CD14-positive monocyte (primary cell): ENCODE measurements around the gene FHIT. TPM values are rescaled to one million over a fixed set of nuclear protein-coding genes. Genes with fewer than 3 reads are reported as not detected.

Source experiments
- DNase-seq, 3 donors: peaks; one replicate each; pipeline ENCODE4 v3.0.0-alpha.2; 2011 to 2022
- H2AFZ ChIP-seq: 2 replicates; pipeline ENCODE4 v1.6.0; 2012; ENCODE audit warnings: mild to moderate bottlenecking, low read depth, low read length, inconsistent platforms; ENCODE audit not compliant: insufficient read depth, poor library complexity, severe bottlenecking
- H3K27ac ChIP-seq, 2 donors: 1 replicate in 1 of 2; 2 replicates in 1 of 2; pipeline ENCODE4 v1.5.1; 2012 to 2013; ENCODE audit warnings: low read length in 2 of 2, control low read depth in 1 of 2, inconsistent platforms in 1 of 2, low read depth in 1 of 2, mild to moderate bottlenecking in 1 of 2
- H3K27me3 ChIP-seq, 2 donors: one replicate each; pipeline versions ENCODE4 v1.6.0 to v1.6.1; 2011 to 2013; ENCODE audit warnings: low read length in 2 of 2; ENCODE audit not compliant: control insufficient read depth in 2 of 2, insufficient read depth in 2 of 2
- H3K36me3 ChIP-seq, 2 donors: replicated peaks in 1 of 2; 1 replicate in 1 of 2; 2 replicates in 1 of 2; pipeline versions ENCODE4 v1.5.1 to v1.6.1; 2012 to 2013; ENCODE audit warnings: low read length in 2 of 2, control low read depth in 1 of 2, inconsistent platforms in 1 of 2, mild to moderate bottlenecking in 1 of 2; ENCODE audit not compliant: insufficient read depth in 2 of 2, control insufficient read depth in 1 of 2
- H3K4me1 ChIP-seq, 2 donors: 1 replicate in 1 of 2; 2 replicates in 1 of 2; pipeline versions ENCODE4 v1.5.1 to v1.6.1; 2012 to 2013; ENCODE audit warnings: low read length in 2 of 2, control low read depth in 1 of 2, inconsistent platforms in 1 of 2, mild to moderate bottlenecking in 1 of 2, moderate library complexity in 1 of 2; ENCODE audit not compliant: insufficient read depth in 2 of 2, control insufficient read depth in 1 of 2
- H3K4me2 ChIP-seq: replicated peaks from 2 replicates; pipeline ENCODE3; 2012; ENCODE audit warnings: low read length, moderate library complexity, mild to moderate bottlenecking; ENCODE audit not compliant: poor library complexity, severe bottlenecking; ENCODE audit errors: extremely low read depth
- H3K4me3 ChIP-seq, 3 experiments: fragments of 200-600 bp in 1 of 3; sonication (generic) in 1 of 3; replicated peaks in 1 of 3; 1 replicate in 2 of 3; 2 replicates in 1 of 3; pipeline ENCODE4 v1.5.1; 2011 to 2013; ENCODE audit warnings: low read length in 3 of 3, mild to moderate bottlenecking in 3 of 3, control low read depth in 2 of 3, low read depth in 2 of 3, inconsistent platforms in 1 of 3, moderate library complexity in 1 of 3
- H3K79me2 ChIP-seq: 2 replicates; pipeline ENCODE4 v1.6.0; 2012; ENCODE audit warnings: mild to moderate bottlenecking, control low read depth, inconsistent platforms, low read length, moderate library complexity; ENCODE audit not compliant: insufficient read depth
- H3K9ac ChIP-seq: 2 replicates; pipeline ENCODE4 v1.6.0; 2017; ENCODE audit warnings: low read length, mild to moderate bottlenecking; ENCODE audit not compliant: insufficient read depth, poor library complexity, severe bottlenecking
- H3K9me3 ChIP-seq, 2 donors: replicated peaks in 1 of 2; 1 replicate in 1 of 2; 2 replicates in 1 of 2; pipeline versions ENCODE4 v1.5.1 to v1.6.1; 2012 to 2013; ENCODE audit warnings: low read length in 2 of 2, control low read depth in 1 of 2; ENCODE audit not compliant: control insufficient read depth in 1 of 2, insufficient read depth in 1 of 2
- H4K20me1 ChIP-seq: 2 replicates; pipeline ENCODE4 v1.6.0; 2012; ENCODE audit warnings: mild to moderate bottlenecking, low read length, control low read depth, moderate library complexity; ENCODE audit not compliant: insufficient read depth
- H3K27ac Mint-ChIP-seq, 7 donors: one replicate each; pipeline ENCODE4 v1.8.0; 2020; ENCODE audit warnings: mild to moderate bottlenecking in 7 of 7, mixed read lengths in 7 of 7, moderate library complexity in 6 of 7, inconsistent platforms in 2 of 7
- H3K27me3 Mint-ChIP-seq, 3 donors: one replicate each; pipeline ENCODE4 v1.8.0; 2021 to 2022; ENCODE audit warnings: low read depth in 3 of 3, mild to moderate bottlenecking in 3 of 3, mixed read lengths in 3 of 3, moderate library complexity in 3 of 3, inconsistent platforms in 1 of 3
- H3K36me3 Mint-ChIP-seq, 2 donors: one replicate each; pipeline ENCODE4 v1.8.0; 2020; ENCODE audit warnings: mixed read lengths in 2 of 2, inconsistent platforms in 1 of 2, mild to moderate bottlenecking in 1 of 2
- H3K4me1 Mint-ChIP-seq: one replicate; pipeline ENCODE4 v1.8.0; 2020; ENCODE audit warnings: mild to moderate bottlenecking, mixed read lengths
- H3K4me3 Mint-ChIP-seq, 2 donors: one replicate each; pipeline ENCODE4 v1.8.0; 2020; ENCODE audit warnings: mild to moderate bottlenecking in 2 of 2, mixed read lengths in 2 of 2, moderate library complexity in 1 of 2
- H3K9me3 Mint-ChIP-seq, 7 donors: one replicate each; pipeline ENCODE4 v1.8.0; 2020 to 2022; ENCODE audit warnings: mixed read lengths in 7 of 7, mild to moderate bottlenecking in 6 of 7, moderate library complexity in 6 of 7, inconsistent platforms in 2 of 7
- CTCF ChIP-seq: fragments of 200-600 bp; IDR thresholded peaks from one replicate; pipeline ENCODE4 v1.8.0; 2022; ENCODE audit warnings: antibody characterized with exemption, mild to moderate bottlenecking
- WGBS: methylation state at CpG from one replicate; pipeline ENCODE4 v1.1.5; 2013; ENCODE audit warnings: missing lambda C conversion rate; ENCODE audit not compliant: insufficient coverage; 5-methylcytosine and 5-hydroxymethylcytosine counted together
- intact Hi-C, 2 donors: fragments of 100-400 bp; cut with micrococcal nuclease; formaldehyde crosslinking; loops; one replicate each; pipeline versions ENCODE4 v1.15.0 to v1.15.1; 2023
- polyA minus RNA-seq: library from RNA; depleted of rRNA, polyadenylated mRNA; stranded (reverse); fragments of >200 nt; gene quantifications from 2 replicates; pipeline ENCODE4 v1.2.3, GENCODE V29; 2012
- polyA plus RNA-seq, 3 donors: library from polyadenylated mRNA; depleted of rRNA in 1 of 3; unstranded in 2 of 3; stranded (reverse) in 1 of 3; fragments of 300-500 nt in 2 of 3; fragments of >200 nt in 1 of 3; fragmentation: Illumina TruSeq in 2 of 3; gene quantifications; 1 replicate in 2 of 3; 2 replicates in 1 of 3; pipeline ENCODE4 v1.2.3, GENCODE V29; 2012 to 2021
- total RNA-seq, 12 experiments: library from RNA in 1 of 12; stranded (reverse) in 1 of 12; fragments of 120-200 nt in 1 of 12; gene quantifications; one replicate each; pipeline ENCODE4 v1.2.4 and lab custom pipeline; 2013 to 2026; ENCODE audit warnings: mixed read lengths in 6 of 12, inconsistent platforms in 1 of 12

The FHIT gene
- 1.4 TPM for total RNA-seq (2013)
- polyA plus RNA-seq (1 to 10 TPM; 1.7 to 3.4 (median 3.2) TPM), polyA minus RNA-seq (1.4 and 1.7 TPM in 2 replicates), total RNA-seq (lab: John Stamatoyannopoulos, UW) (0.41 to 7.2 (median 2.0) reads per million in 11 experiments)

GRCh38 chr3:61251174-61251972 lies at the start of gene FHIT:
TSS of gene FHIT (minus strand) at chr3:61251452.
- Histone ChIP-seq H3K4me3 (peak within 1 kb of the TSS; percentile 86 to 92 (median 87)), H2AFZ (peak within 1 kb of the TSS; percentile 100), H3K9ac (peak within 1 kb of the TSS; percentile 74), H3K27me3 (no peaks in the 10 kb centered on the region), H3K79me2 (no peaks in the 10 kb centered on the region), H4K20me1 (no peaks in the 10 kb centered on the region), H3K36me3 (no peaks in the 10 kb centered on the region), H3K4me1 (peaks cover 16 to 20% of the 10 kb centered on the region in 2 donors), H3K9me3 (no peaks in the 10 kb centered on the region), H3K27ac (peak within 1 kb of the TSS; percentile 37 to 79), H3K4me2 (peak within 1 kb of the TSS; percentile 91)
- Mint-ChIP-seq H3K4me1 (peaks cover 16% of the 10 kb centered on the region), H3K27me3 (peaks cover under 1 to 5% (median 2%) of the 10 kb centered on the region in 3 donors), H3K27ac (peak within 1 kb of the TSS; percentile 53 to 89 (median 82)), H3K9me3 (no peaks in the 10 kb centered on the region), H3K4me3 (peak within 1 kb of the TSS; percentile 83 to 97), H3K36me3 (no peaks in the 10 kb centered on the region)
- no peak for TF ChIP-seq CTCF
- intact Hi-C loops = no loop called here
- peak; percentile 87 to 93 (median 87) for DNase-seq
- 0% methylated on average over 32 of the region's 41 CpGs for whole genome bisulfite sequencing

DNA sequence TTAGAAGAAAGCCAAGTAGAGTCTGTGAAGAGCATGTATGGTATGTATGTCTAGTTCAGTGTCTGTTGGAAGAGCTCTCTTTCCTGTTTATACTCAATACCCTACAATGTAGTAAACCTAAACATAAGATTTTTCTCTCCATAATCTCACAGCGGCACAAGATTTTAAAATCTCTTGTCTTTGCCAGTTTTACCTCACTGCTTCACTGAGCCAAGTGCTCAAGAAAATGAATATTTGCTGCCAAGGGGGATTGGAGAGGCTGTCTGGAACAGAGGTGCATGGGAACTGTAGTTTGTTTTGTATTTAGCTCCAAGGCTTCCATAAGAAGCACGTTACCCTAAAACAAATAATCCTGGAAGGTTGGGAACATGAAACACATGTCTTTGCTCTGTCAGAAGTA lies 49.5 kb upstream of the FHIT start:
- no peaks in the 10 kb centered on the region for H3K36me3 ChIP-seq
- no peaks in the 10 kb centered on the region for H3K36me3 Mint-ChIP-seq
- H3K27ac Mint-ChIP-seq = no peak overlapping the region
- peaks cover 0 to 2% (median 0%) of the 10 kb centered on the region in 3 donors for H3K27me3 Mint-ChIP-seq
- no peak overlapping the region for H3K27ac ChIP-seq
- WGBS = no CpG with 5 or more reads among the region's 2 CpGs
- H3K9ac ChIP-seq = no peak overlapping the region
- H3K4me2 ChIP-seq = no peak overlapping the region
- no peaks in the 10 kb centered on the region for H4K20me1 ChIP-seq
- no peaks in the 10 kb centered on the region for H3K4me1 ChIP-seq
- no peak for DNase-seq
- no peaks in the 10 kb centered on the region for H3K27me3 ChIP-seq
- H3K4me1 Mint-ChIP-seq = no peaks in the 10 kb centered on the region
- no peaks in the 10 kb centered on the region for H3K79me2 ChIP-seq
- H3K4me3 ChIP-seq = no peak overlapping the region
- H3K9me3 ChIP-seq = no peaks in the 10 kb centered on the region
- intact Hi-C loops = no loop called here
- H3K4me3 Mint-ChIP-seq = no peak overlapping the region
- TF ChIP-seq CTCF = no peak
- H3K9me3 Mint-ChIP-seq = peaks cover 0 to 2% (median 0%) of the 10 kb centered on the region in 7 donors
- no peak overlapping the region for H2AFZ ChIP-seq
